GM12872 (cell line): ENCODE data around the gene PCDHGA12.

Source experiments
- CTCF ChIP-seq: IDR thresholded peaks from 3 replicates; pipeline ENCODE4 v1.5.1; 2011; ENCODE audit warnings: low read depth, mild to moderate bottlenecking, low read length, moderate library complexity; ENCODE audit not compliant: insufficient read depth

Gene PCDHGA12

DNA sequence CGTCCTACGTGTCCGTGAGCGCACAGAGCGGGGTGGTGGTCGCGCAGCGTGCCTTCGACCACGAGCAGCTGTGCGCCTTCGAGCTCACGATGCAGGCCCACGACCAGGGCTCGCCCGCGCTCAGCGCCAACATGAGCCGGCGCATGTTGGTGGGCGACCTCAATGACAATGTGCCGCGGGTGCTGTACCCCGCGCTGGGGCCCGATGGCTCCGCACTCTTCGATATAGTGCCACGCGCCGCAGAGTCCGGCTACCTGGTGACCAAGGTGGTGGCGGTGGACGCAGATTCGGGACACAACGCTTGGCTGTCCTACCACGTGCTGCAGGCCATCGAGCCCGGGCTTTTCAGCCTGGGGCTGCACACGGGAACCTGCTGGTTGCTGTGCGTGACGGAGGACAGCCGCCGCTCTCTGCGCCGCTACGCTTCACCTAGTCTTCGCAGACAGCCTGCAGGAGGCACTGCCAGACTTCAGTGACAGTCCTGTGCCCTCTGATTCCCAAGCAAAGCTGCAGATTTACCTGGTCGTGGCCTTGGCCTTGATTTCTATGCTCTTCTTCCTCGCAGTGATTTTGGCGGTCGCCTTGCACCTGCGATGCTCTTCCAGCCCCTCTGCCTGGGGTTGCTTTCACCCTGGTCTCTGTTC, 2.4 kb upstream of the PCDHGA12 start:
- TF ChIP-seq CTCF = no peak

GRCh38 chr5:141431286-141431685, 979 bp downstream of the PCDHGA12 start:
- TF ChIP-seq CTCF = no peak

DNA sequence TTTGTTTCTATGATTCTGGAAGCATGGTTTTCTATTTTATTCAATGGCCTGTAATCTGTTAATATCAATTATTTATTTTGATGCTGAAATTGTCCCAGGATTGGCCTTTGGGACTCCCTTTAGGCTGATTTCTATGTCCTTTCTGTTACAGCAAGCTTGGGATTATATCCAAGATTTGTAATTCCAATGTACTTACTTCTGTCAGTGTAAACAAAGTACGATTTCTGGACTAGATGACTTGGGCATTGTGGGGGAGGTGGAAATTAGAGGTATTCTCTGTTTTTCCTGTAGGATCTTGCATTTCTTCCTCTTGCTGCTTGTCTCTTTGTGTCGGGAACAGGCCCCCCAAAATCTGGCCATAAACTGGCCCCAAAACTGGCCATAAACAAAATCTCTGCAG, 3.7 kb downstream of the PCDHGA12 start:
- no peak for TF ChIP-seq CTCF

DNA sequence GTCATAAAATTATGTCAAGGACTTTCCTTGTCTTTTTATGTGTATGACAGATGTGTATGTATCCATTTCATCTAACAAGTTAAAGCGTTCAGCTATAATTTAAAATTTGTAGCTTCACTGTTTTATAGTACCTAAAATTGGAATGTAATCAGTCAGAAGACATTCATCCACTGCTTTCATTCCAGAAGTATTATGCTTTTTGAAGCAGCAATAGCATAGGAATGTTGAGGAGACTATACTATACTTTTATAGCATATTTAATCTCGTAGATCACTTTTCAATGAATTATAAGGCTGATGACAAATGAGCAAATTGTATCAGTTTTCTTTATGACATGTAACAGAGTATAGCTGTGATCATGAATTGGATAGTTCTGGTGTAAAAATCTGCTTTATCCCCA, 6.9 kb downstream of the PCDHGA12 start:
- no peak for TF ChIP-seq CTCF

DNA sequence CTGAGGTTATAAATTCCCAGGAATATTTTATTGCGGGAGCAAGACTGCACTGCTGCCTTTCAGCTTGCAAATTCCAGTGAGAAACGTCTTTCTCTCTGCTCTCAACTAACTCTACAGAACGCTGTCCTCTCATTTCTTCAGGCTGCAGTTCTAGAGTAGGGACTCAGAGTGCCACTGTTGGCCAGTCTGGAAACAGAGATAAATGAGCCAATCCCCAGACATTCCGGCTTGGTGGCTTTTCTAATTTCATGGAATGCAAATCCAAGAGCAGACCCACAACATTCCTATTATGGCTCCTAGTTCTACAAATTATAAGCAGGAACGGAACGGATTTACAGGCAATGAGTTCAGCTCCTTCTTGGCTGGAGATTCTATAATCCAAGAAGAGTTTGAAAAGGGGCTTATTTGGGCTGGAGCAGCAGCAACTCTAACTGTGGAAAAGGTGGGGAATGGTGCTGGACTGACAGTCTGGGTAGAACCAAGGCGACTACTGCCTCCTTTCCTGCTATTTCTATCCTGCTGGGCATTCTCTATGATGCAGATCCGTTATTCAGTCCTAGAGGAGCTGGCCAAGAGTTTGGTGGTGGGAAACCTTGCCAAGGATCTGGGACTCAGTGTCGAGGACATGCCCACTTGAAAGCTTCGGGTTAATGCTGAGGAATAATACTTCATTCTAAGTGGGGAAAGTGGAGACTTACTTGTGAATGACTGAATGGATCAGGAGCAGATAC, 9.3 kb downstream of the PCDHGA12 start:
- no peak for TF ChIP-seq CTCF

DNA sequence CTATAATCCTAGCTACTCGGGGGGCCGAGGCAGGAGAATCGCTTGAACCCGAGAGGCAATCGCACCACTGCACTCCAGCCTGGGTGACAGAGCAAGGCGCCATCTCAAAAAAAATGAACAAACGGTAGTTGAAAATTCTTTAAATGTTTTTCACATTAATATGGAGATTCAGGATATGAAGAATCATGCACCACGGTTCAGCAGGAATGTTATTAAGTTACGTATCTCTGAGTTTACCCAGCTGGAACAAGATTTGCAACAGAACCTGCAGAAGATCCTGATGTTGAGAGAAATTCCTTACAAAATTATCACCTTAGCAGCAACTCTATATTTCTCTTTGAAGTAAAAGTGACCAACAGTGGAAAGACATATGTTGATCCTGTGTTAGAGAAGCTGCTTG, 10.0 kb downstream of the PCDHGA12 start:
- no peak for TF ChIP-seq CTCF

DNA sequence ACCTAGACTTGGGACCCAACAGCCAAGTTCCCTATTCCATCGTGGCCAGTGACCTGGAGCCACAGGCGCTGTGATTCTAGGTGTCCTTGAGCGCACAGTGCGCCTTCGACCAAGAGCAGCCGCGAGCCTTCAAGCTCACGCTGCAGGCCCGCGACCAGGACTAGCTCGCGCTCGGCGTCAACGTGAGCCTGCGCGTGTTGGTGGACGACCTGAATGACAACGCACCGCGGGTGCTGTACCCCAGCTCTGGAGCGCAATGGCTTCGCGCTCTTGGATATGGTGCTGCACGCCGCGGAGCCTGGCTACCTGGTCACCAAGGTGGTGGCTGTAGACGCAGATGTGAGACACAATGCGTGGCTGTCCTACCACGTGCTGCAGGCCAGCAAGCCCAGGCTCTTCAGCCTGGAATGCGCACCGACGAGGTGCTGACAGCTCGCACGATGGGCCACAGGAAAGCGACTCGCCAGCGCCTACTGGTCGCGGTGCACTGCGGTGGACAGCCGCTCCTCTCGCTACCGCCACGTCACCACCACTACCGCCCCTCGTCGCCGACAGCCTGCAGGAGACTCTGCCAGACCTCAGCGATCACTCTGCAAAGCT, 11.4 kb downstream of the PCDHGA12 start:
- no peak for TF ChIP-seq CTCF
